ENCODE measurements around the gene KRT6A.

KRT6A gene

GRCh38 chr12:52469853-52470252 lies 23.2 kb downstream of the KRT6A start:
- H3K4me3 ChIP-seq (ENCODE audit: low read depth, low read length), result no peak overlapping the region
- no peak for DNase-seq (ENCODE audit: low read depth)
- no peak for TF ChIP-seq CTCF (IDR thresholded peaks at IDR 0.05; ENCODE audit: low read depth, low read length, missing control alignments)
- in situ Hi-C loops (cut with HindIII; ENCODE audit: low sequenced_read_pairs), result no loop called here

GRCh38 chr12:52464897-52465296 lies 28.2 kb downstream of the KRT6A start:
- no peak overlapping the region for H3K4me3 ChIP-seq (ENCODE audit: low read depth, low read length)
- in situ Hi-C loops (cut with HindIII; ENCODE audit: low sequenced_read_pairs), result no loop called here
- no peak for DNase-seq (ENCODE audit: low read depth)
- TF ChIP-seq CTCF (IDR thresholded peaks at IDR 0.05; ENCODE audit: low read depth, low read length, missing control alignments), result no peak

GRCh38 chr12:52461693-52462092 lies 31.4 kb downstream of the KRT6A start:
- in situ Hi-C loops (cut with HindIII; ENCODE audit: low sequenced_read_pairs), result no loop called here
- no peak overlapping the region for H3K4me3 ChIP-seq (ENCODE audit: low read depth, low read length)
- no peak for DNase-seq (ENCODE audit: low read depth)
- no peak for TF ChIP-seq CTCF (IDR thresholded peaks at IDR 0.05; ENCODE audit: low read depth, low read length, missing control alignments)

- no peak for DNase-seq (ENCODE audit: low read depth)
- H3K4me3 ChIP-seq (ENCODE audit: low read depth, low read length), result no peak overlapping the region
- in situ Hi-C loops (cut with HindIII; ENCODE audit: low sequenced_read_pairs), result no loop called here
- no peak for TF ChIP-seq CTCF (IDR thresholded peaks at IDR 0.05; ENCODE audit: low read depth, low read length, missing control alignments)
These were observed 34.2 kb downstream of the KRT6A start for GRCh38 chr12:52458861-52459260.

GRCh38 chr12:52455821-52456220 lies 37.2 kb downstream of the KRT6A start:
- in situ Hi-C loops (cut with HindIII; ENCODE audit: low sequenced_read_pairs), result no loop called here
- H3K4me3 ChIP-seq (ENCODE audit: low read depth, low read length), result no peak overlapping the region
- no peak for DNase-seq (ENCODE audit: low read depth)
- no peak for TF ChIP-seq CTCF (IDR thresholded peaks at IDR 0.05; ENCODE audit: low read depth, low read length, missing control alignments)

GRCh38 chr12:52454411-52455201 lies 38.5 kb downstream of the KRT6A start:
- in situ Hi-C loops (cut with HindIII; ENCODE audit: low sequenced_read_pairs), result no loop called here
- no peak for TF ChIP-seq CTCF (IDR thresholded peaks at IDR 0.05; ENCODE audit: low read depth, low read length, missing control alignments)
- DNase-seq (ENCODE audit: low read depth), result no peak
- no peak overlapping the region for H3K4me3 ChIP-seq (ENCODE audit: low read depth, low read length)
